GM19395 (cell line): ENCODE data around the gene CUEDC2.

ENCODE experiments used
- ATAC-seq: cut with Tn5 transposase; IDR thresholded peaks from one replicate; pipeline ENCODE4 v1.9.1; 2021; ENCODE audit warnings: mild to moderate bottlenecking, moderate library complexity; ENCODE audit not compliant: unreplicated experiment

CUEDC2 gene

GRCh38 chr10:102432162-102432950 lies at the start of gene CUEDC2:
CUEDC2 (minus strand) TSS chr10:102432574; CDS start chr10:102425188, 7,386 bp downstream.
- peak; percentile 94 for ATAC-seq

DNA sequence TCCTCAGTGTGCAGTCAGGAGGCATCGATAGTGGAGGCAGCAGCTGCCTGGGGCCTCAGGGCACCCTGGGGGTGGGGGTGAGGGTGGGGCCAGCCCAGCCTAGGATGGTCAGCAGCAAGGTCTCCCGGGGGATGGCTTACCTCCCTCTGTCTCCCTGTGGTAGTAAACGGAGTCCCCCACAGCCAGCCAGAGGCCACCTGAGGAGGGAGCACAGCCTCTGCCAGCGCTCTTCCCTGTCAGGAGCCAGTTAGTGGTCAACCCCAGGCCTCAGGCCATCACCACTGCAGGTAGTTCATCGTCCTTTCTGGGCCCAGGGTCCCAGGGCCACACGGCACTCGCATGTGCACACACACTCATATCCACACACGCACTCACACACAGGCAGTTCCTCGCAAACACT lies 48.0 kb upstream of the CUEDC2 start:
- no peak for ATAC-seq

GRCh38 chr10:102479651-102480050 lies 47.3 kb upstream of the CUEDC2 start:
- no peak for ATAC-seq

GRCh38 chr10:102476466-102477141 lies 44.2 kb upstream of the CUEDC2 start:
- no peak for ATAC-seq

DNA sequence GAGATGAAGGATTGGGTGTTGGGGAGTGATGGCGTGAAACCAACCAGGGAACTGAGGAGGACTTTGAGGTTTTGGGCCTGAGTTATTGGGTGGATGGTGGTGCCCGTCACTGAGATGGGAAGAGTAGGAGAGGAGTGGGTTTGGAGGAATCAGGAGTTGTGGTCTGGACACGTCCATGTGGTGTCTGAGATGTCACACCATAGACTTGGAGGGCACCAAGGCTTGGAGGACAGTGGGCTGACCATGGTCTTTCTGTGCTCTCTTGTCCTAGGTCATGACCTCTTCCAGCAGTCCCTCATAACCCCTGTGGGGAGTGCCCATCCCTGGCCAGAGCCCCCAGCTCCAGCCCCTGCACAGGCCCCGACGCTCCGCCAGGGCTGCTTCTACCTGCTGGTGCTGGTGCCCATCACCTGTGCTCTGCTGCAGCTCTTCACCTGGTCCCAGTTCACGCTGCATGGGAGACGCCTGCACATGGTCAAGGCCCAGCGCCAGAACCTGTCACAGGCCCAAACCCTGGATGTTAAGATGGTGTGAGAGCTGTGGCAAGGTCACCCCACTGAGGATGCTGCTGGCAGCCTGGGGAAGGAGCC lies 43.2 kb upstream of the CUEDC2 start:
- ATAC-seq = no peak

DNA sequence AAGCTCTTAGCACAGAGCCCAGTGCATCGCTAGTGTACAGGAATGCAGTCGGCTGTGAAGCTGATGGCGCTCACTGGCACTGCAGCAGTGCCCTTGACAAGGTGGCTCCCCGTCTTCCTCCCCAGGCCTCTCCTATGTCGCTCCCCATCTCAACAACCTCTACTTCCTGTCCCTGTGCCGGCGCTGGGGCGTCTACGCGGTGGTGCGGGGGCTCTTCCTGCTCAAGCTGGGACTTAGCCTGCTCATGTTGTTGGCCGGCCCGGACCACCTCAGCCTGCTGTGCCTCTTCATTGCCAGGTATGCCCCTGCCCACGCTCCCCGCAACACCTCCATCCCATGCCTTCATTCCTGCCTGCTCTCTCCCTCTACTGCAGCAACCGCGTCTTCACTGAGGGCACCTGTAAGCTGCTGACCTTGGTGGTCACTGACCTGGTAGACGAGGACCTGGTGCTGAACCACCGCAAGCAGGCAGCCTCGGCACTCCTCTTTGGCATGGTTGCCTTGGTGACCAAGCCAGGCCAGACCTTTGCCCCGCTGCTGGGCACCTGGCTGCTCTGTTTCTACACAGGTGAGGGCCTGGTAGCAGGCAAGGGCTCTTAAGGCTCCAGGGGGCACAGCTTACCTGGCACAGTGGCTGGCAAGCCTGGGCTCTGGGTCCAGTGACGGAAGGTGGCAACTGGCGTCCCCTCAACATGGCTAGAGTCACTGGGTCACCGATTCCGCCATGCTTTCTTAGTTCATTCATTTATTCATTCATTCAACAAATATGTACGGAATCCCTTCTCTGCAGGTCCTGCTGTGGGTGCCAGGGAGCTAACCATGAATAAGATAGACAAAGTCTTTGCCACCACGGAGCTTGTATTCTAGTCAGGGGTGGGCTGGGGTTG lies 41.3 kb upstream of the CUEDC2 start:
- no peak for ATAC-seq

- no peak for ATAC-seq
These were observed 38.5 kb upstream of the CUEDC2 start for GRCh38 chr10:102470579-102471546.

GRCh38 chr10:102468683-102469082 lies 36.3 kb upstream of the CUEDC2 start:
- no peak for ATAC-seq

GRCh38 chr10:102467971-102468438 lies 35.6 kb upstream of the CUEDC2 start:
- no peak for ATAC-seq

GRCh38 chr10:102467318-102467717 lies 34.9 kb upstream of the CUEDC2 start:
- no peak for ATAC-seq

- no peak for ATAC-seq
These were observed 33.1 kb upstream of the CUEDC2 start for GRCh38 chr10:102465466-102465865.

GRCh38 chr10:102463983-102464382 lies 31.6 kb upstream of the CUEDC2 start:
- no peak for ATAC-seq

DNA sequence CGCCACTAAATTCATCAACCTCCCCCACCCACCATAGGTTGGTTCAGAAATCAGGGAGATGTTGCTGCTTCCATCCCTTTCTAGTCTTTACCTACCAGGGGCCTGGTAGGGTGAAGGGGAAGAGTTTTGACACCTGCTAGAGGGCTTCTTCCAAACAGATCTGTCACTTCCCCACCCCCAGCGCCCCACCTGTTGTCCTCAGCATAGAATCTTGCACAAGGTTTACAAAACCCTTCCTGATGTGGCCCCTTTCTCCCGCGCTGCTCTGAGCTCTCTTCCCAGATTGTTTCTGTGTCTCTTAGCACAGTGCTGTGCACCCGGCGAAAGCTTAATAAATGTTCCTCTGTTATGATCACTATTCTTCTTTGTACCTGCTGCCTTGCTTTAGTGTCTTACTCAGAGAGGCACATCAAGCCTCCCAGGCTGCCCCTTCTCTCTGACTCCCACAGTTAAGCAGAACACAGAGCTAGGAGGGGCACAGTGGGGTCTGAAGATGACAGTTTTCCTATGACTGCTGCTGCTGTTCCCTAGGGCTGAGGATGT lies 30.2 kb upstream of the CUEDC2 start:
- ATAC-seq = no peak

DNA sequence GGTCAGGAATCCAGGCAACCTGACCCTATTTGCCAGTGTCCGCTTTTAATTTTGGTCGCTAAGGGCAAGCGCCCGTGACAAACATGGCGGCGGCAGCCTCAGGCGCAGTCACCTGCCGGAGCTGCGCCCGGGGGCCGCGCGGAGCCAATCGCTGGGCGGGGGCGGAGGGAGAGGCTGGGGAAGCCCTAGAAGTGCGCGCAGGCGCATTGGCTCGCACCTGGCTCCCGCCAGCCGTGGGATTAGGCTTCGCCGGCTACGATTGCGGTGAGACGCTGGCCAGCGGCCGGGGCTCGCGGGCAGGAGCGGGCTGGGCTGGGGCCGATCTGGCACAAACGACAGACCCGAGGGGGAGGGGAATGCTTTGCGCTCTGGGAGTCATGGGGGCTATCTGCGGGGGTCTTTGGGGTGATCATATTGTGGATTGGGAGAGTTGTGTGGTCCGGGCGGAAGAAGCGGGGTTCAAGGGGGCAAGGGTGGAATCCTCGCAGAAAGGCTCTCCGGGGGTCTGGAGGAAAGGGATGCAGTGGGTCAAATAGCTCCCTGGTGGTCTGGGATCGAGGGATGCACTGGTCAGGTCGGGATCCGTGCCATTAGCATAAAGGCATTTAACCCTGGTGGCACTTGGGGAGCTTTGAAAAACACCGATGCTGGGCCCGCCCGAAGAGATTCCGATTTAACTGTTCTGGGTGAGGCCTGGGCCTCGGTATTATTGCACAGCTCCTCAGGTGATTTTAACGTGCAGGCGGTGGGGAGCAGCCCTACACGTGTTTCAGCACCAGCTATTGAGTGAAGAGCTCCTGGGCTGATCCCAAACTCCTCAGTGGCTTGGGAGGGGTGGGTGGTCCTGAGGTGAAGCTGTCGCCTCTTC lies 29.0 kb upstream of the CUEDC2 start:
- peak; percentile 80 for ATAC-seq

GRCh38 chr10:102460836-102461186 lies 28.4 kb upstream of the CUEDC2 start:
- peak; percentile 37 for ATAC-seq

DNA sequence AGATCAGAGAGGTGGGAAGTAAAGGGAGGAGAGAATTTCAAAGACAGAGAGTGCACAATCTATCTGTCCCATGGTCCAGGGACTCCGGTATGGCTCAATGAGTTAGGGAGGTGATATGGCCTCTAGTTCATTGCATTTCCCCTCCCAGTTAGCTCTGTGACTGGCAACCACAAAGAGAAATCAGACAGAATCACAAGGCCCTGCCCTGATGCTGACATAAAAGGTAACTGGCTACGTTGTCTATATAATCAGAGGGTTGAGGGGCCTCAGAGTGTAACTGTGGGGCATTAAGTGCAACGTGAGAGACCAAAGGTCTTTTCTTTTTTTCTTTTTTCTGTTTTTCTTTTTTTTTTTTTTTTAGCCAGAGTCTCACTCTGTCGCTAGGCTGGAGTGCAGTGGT lies 26.3 kb upstream of the CUEDC2 start:
- no peak for ATAC-seq

- no peak for ATAC-seq
These were observed 25.3 kb upstream of the CUEDC2 start for GRCh38 chr10:102457591-102458150.

DNA sequence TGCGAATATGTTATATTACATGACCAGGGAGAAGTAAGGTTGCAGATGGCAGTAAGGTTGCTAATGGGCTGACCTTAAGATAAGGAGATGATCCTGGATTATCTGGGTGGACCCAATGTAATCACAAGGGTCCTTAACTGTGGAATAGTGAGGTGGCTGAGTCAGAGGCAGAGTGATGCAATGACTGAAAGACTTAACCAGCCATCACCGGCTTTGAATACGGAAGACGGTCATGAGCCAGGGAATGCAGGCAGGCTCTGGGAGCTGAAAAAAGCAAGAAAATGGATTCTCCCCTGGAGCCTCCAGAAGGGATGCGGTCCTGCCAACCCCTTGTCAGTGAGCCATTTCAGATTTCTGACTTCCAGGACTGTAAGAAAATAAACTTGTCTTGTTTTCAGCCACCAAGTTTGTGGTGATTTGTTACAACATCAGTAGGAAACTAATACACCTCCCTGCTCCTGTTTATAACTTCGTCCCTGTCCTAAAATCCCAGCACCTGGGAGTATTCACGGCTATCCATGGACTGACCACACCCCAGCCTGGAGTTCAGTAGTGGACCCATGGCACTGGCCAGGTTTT lies 23.6 kb upstream of the CUEDC2 start:
- ATAC-seq = no peak
